Hindlimb muscle (tissue), 1 donor: ENCODE data around the gene LARP6. TPM values are rescaled to one million over a fixed set of nuclear protein-coding genes. Genes with fewer than 3 reads are reported as not detected.
"Not testable (repeated sequence)": the region's sequence is repeated elsewhere in the genome, so short reads cannot be mapped to it uniquely, and the experiment has no call there.

ENCODE experiments used
- DNase-seq: peaks from one replicate; pipeline ENCODE4 v3.0.0-alpha.2; 2013
- polyA plus RNA-seq: library from polyadenylated mRNA; unstranded; fragments of 120-200 nt; gene quantifications from one replicate; pipeline ENCODE4 v1.2.1, GENCODE V29; 2013; ENCODE audit not compliant: insufficient read length

The LARP6 gene
- polyA plus RNA-seq, 1 donor = 10.9 TPM

GRCh38 chr15:70858614-70859321 lies 4.8 kb upstream of the LARP6 start:
- DNase-seq = not testable (repeated sequence)

- DNase-seq = no peak
Measured at GRCh38 chr15:70857562-70858285, 3.8 kb upstream of the LARP6 start.

- peak; percentile 87 for DNase-seq
Measured at GRCh38 chr15:70856884-70857561, 3.1 kb upstream of the LARP6 start.

GRCh38 chr15:70856177-70856883 lies 2.4 kb upstream of the LARP6 start:
- DNase-seq = no peak

DNA sequence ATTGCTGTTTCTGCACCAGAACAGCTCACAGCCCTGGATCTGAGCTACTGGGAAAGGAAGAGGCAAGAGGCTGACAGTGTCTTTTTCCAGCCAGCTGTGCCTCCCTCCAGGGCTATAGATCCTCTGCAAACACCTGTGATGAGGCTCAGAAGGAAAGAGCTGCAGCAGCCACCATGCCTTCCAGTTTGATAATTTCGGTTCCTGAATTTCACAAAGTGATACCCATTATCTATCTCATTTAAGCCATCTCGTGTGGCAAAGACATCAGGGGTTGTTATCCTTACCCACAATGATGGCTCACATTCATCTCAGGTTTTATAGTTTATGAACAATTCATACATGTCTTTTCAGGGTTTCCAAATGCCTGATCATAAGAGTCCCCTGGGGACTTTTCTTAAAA lies 1.8 kb upstream of the LARP6 start:
- DNase-seq = no peak

- no peak for DNase-seq
Measured at GRCh38 chr15:70854666-70854976, 664 bp upstream of the LARP6 start.

- DNase-seq = peak; percentile 67
Measured at GRCh38 chr15:70853318-70853972, 512 bp downstream of the LARP6 start.

DNA sequence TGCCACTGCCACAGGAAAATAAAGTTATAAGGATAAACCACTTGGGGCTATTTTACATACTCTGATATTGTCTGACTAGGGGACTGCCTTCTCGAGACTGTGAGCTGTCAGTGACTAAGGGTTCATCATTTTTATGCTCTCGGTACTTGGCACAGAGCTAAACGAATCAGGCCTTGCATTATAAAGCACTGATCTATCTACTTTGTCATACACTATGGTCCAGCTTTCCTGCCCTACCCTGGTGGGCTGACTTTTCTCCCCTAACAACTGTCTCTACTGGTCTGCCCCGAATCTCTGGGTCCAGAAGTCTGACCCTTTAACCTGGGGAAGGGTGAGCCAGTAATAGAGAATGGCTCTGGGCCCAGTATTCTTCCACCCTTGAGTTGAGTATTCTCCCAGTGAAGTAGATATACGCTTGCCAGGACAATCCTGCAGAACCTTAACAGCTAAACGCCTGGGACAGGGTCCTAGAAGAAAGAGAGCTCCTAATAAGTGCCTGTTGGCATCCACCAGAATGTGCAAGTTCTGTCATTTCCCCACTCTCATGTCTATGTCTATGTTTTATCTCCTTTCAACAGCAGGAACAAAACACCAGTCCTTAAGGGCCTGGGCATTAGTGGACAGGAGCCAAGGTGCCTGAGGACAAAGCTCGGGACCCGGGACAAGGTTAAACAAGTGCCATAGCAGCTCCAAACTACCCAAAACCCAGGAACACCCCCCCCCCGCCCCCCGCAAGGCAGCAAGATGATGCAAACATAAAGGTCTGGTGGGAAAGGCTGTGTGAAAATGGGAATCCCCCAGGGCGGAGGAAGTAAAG lies 1.2 kb downstream of the LARP6 start:
- no peak for DNase-seq

GRCh38 chr15:70851889-70852288 lies 2.1 kb downstream of the LARP6 start:
- no peak for DNase-seq

GRCh38 chr15:70845602-70846360 lies 8.2 kb downstream of the LARP6 start:
- DNase-seq = no peak

GRCh38 chr15:70837476-70837875 lies 16.5 kb downstream of the LARP6 start:
- DNase-seq = no peak

GRCh38 chr15:70835841-70836240 lies 18.1 kb downstream of the LARP6 start:
- DNase-seq = no peak

DNA sequence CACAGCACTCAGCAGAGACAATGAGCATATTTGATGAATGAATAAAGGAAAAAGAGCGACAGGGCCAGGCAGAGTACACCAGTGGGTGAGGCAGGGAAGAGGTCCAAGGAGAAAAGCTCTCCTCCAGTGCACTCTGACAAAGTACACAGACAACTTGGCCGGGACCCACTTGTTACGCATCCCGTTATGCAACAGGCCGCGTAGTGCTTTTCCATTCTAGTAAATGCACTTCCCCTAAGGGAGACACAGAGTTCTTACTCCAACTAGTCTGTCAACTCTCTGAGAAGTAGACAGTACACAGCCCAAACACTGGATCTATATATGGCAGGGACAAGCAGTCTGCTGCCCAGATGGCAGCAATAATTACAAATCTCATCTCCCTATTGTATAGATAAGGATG lies 18.5 kb downstream of the LARP6 start:
- no peak for DNase-seq

DNA sequence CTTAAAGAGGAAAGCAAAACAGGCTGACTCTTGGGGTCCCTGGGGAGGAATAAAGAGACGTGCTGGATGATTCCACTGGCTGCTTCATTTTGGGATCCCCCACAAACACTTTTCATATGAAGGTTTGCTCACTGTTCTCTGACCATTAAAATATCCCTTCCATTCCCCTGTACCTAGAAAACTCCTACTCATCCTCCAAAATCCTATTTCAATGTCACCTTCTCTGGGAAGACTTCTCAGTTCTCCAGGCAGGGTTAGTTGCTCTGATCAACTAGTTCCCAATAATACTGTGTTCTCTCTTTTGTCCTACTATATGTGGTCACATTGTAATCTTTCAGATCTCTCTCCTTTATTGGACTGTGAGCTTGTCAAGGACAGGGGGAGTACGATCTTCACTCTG lies 19.0 kb downstream of the LARP6 start:
- DNase-seq = no peak

DNA sequence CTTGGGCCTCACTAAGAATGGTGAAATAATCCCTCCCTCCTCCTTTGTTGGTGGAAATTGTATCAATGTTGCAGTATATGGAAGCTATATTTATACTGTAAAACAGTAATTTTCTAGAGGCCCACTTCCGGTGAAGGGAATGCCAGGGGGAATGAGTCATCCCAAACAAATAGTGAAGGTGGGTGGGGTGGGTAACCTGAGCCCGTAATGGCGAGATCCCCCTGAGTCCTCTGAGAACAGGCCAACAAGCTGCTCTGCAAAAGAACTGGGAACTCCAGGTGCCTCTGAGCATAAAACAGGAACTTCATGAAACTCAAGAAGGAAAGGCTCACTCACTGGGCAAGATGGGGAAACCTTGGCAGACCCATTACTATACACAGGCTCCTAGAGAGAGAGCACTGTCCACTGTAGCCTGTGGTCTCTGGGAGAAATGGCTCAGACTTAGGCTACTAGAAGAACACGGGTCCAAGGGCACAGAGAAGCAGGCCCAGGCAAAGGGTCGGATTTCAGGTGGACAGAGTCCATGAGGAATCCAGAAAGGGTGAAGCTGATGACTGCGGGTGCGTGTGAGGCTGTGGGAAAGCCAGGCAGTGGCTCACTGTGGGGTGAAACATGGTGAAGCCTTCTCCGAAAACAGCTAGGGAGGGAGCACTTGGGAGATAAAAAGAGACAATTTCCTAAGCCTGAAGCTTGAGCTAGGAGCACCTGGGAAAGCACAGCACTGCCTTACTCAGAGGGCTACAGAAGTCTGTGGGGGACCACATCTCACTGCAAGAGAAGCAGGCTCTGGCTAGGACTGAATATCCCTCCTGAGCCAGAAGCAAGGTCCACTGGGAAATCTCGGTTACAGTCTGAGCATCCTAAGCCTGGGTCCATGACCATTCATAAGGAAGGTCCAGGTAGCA lies 19.8 kb downstream of the LARP6 start:
- DNase-seq = peak; percentile 56

GRCh38 chr15:70833422-70833821 lies 20.5 kb downstream of the LARP6 start:
- no peak for DNase-seq

GRCh38 chr15:70832176-70832575 lies 21.8 kb downstream of the LARP6 start:
- no peak for DNase-seq

- no peak for DNase-seq
Measured at GRCh38 chr15:70831094-70831911, 22.7 kb downstream of the LARP6 start.

- no peak for DNase-seq
Measured at GRCh38 chr15:70830615-70831014, 23.3 kb downstream of the LARP6 start.
